Gastrocnemius medialis (tissue), 4 donors: ENCODE data around the gene MED10. TPM values are rescaled to one million over a fixed set of nuclear protein-coding genes. Genes with fewer than 3 reads are reported as not detected.

Experiments
- ATAC-seq, 2 donors: fragments of 150-250 bp; one replicate each; pipeline ENCODE4 v1.9.1; 2016
- DNase-seq, 2 donors: peaks; one replicate each; pipeline ENCODE4 v3.0.0-alpha.2; 2019
- H3K27ac ChIP-seq, 4 donors: fragments of 200-600 bp; sonication (generic); 1 replicate in 1 of 4; 2 replicates in 3 of 4; pipeline ENCODE4 v1.5.1; 2016 to 2018; ENCODE audit warnings: mild to moderate bottlenecking in 2 of 4, moderate library complexity in 1 of 4
- H3K27me3 ChIP-seq, 3 donors: fragments of 200-600 bp; sonication (generic) in 2 of 3; 1 replicate in 1 of 3; 2 replicates in 2 of 3; pipeline versions ENCODE4 v1.5.1 to v1.6.0; 2016 to 2019; ENCODE audit warnings: mild to moderate bottlenecking in 1 of 3, moderate library complexity in 1 of 3
- H3K36me3 ChIP-seq, 2 donors: fragments of 200-600 bp; sonication (generic) in 1 of 2; one replicate each; pipeline ENCODE4 v1.5.1; 2017 to 2018
- H3K4me1 ChIP-seq, 2 donors: fragments of 200-600 bp; sonication (generic) in 1 of 2; one replicate each; pipeline ENCODE4 v1.5.1; 2016 to 2017; ENCODE audit warnings: mild to moderate bottlenecking in 2 of 2
- H3K4me3 ChIP-seq, 4 donors: fragments of 200-600 bp; sonication (generic) in 3 of 4; 1 replicate in 1 of 4; 2 replicates in 3 of 4; pipeline ENCODE4 v1.5.1; 2016 to 2019; ENCODE audit warnings: mild to moderate bottlenecking in 2 of 4
- H3K9me3 ChIP-seq, 3 donors: fragments of 200-600 bp; sonication (generic) in 2 of 3; 1 replicate in 1 of 3; 2 replicates in 2 of 3; pipeline ENCODE4 v1.5.1; 2016 to 2019
- CTCF ChIP-seq, 5 experiments: fragments of 450-650 bp in 3 of 5; fragments of 200-600 bp in 2 of 5; sonication (generic) in 2 of 5; IDR thresholded peaks in 4 of 5; conservative IDR thresholded peaks in 1 of 5; 1 replicate in 4 of 5; 2 replicates in 1 of 5; pipeline ENCODE4 v1.5.1; 2016 to 2019; ENCODE audit warnings: antibody characterized with exemption in 5 of 5, mild to moderate bottlenecking in 3 of 5, moderate library complexity in 3 of 5
- POLR2A ChIP-seq, 2 donors: fragments of 450-650 bp; IDR thresholded peaks; one replicate each; pipeline ENCODE4 v1.6.1; 2017; ENCODE audit warnings: antibody characterized with exemption in 2 of 2, mild to moderate bottlenecking in 2 of 2, moderate library complexity in 2 of 2
- in situ Hi-C, 4 donors: fragments of 200-750 bp; cut with MboI; loops; one replicate each; pipeline versions ENCODE4 v1.15.0 to v1.8.0; 2017; ENCODE audit warnings: low sequenced_read_pairs in 4 of 4
- intact Hi-C: fragments of 100-400 bp; cut with DNase I; formaldehyde crosslinking; loops from one replicate; pipeline ENCODE4 v1.15.1; 2023; ENCODE audit warnings: low total_unique reads
- total RNA-seq, 4 donors: library from RNA; depleted of rRNA; stranded (reverse); fragments of >200 nt; gene quantifications; one replicate each; pipeline versions ENCODE4 v1.1.0 to v1.2.3, GENCODE V29; 2016

The MED10 gene
- total RNA-seq, 4 donors from 2014 or later, result 15.9 to 37.5 (median 32.2) TPM

DNA sequence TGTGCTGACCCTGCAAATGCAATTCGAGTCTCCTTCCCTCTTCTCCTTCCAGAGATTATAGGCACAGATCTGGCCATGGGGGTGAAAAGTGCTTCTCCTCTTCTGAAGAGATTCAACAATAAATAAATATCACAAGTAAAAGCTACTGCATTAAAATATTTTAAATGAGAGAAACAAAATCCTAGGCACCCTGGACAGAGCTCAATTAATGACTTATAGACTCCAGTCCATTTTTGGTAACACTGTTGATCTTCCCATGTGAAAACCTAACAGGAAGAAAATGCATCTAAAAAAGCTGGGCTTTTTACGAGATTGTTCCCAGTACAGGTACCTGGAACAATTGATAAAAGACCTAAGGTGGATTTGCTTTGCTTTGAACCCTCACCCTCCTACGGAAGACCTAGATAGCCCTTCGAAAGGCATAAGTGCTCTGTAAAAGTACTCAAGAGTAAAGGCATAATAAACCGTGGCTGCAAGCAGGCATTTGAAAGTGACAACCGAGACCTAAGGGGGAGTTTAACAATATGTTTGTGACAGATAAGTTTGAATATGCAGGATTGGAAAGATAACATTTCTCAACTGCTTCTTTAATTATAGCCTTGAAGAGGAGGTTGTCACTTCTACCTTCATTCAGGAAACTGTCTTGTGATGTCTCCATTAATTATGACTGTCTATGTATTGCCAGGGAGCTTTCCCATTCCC is 29.4 kb upstream of the MED10 start:
- no peaks in the 10 kb centered on the region for H3K4me1 ChIP-seq
- no peak overlapping the region for H3K4me3 ChIP-seq
- H3K27ac ChIP-seq, result no peak overlapping the region
- in situ Hi-C loops (no loop called here), intact Hi-C loops (no loop called here)
- H3K36me3 ChIP-seq, result no peaks in the 10 kb centered on the region
- TF ChIP-seq CTCF (IDR thresholded peaks at IDR 0.05 in 4 of 5, conservative IDR thresholded peaks at IDR 0.05 in 1 of 5), result no peak
- no peak for TF ChIP-seq POLR2A (IDR thresholded peaks at IDR 0.05)
- H3K9me3 ChIP-seq, result no peaks in the 10 kb centered on the region
- ATAC-seq (no peak), DNase-seq (no peak)
- no peaks in the 10 kb centered on the region for H3K27me3 ChIP-seq

GRCh38 chr5:6405591-6405990 is 27.2 kb upstream of the MED10 start:
- H3K4me1 ChIP-seq, result no peaks in the 10 kb centered on the region
- H3K9me3 ChIP-seq, result no peaks in the 10 kb centered on the region
- DNase-seq (no peak), ATAC-seq (no peak)
- in situ Hi-C loops, result no loop called here
- no peak overlapping the region for H3K4me3 ChIP-seq
- H3K27me3 ChIP-seq, result no peaks in the 10 kb centered on the region
- TF ChIP-seq CTCF (IDR thresholded peaks at IDR 0.05 in 4 of 5, conservative IDR thresholded peaks at IDR 0.05 in 1 of 5) (no peak), POLR2A (IDR thresholded peaks at IDR 0.05) (no peak)
- H3K27ac ChIP-seq, result no peak overlapping the region
- no peaks in the 10 kb centered on the region for H3K36me3 ChIP-seq
- intact Hi-C loops, result no loop called here

GRCh38 chr5:6404129-6404528 is 25.8 kb upstream of the MED10 start:
- no peak for DNase-seq
- no peak for TF ChIP-seq CTCF (IDR thresholded peaks at IDR 0.05 in 4 of 5, conservative IDR thresholded peaks at IDR 0.05 in 1 of 5)
- no peak for TF ChIP-seq POLR2A (IDR thresholded peaks at IDR 0.05)
- intact Hi-C loops, result no loop called here
- ATAC-seq, result no peak
- H3K27ac ChIP-seq, result no peak overlapping the region
- H3K4me3 ChIP-seq, result no peak overlapping the region
- no peaks in the 10 kb centered on the region for H3K27me3 ChIP-seq
- in situ Hi-C loops, result no loop called here
- no peaks in the 10 kb centered on the region for H3K4me1 ChIP-seq
- no peaks in the 10 kb centered on the region for H3K36me3 ChIP-seq
- H3K9me3 ChIP-seq, result no peaks in the 10 kb centered on the region

DNA sequence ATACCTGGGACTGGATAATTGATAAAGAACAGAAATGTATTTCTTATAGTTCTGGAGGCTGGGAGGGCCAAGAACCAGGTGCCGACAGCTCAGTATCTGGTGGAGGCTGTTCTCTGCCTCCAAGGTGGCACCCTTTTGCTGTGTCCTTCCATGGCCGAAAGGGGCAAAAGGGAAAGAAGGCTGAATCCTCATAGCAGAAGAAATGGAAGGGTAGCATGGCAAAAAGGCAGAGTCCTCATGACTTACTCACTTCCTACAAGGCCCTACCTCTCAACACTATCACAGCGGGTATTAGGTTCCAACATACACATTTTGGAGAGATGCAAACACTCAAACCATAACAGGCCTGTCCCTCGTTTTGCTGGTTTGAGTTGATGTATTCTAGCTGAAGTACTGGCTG is 25.1 kb upstream of the MED10 start:
- in situ Hi-C loops (no loop called here), intact Hi-C loops (no loop called here)
- Histone ChIP-seq H3K4me3 (no peak overlapping the region), H3K27ac (no peak overlapping the region), H3K9me3 (no peaks in the 10 kb centered on the region), H3K27me3 (no peaks in the 10 kb centered on the region), H3K36me3 (no peaks in the 10 kb centered on the region), H3K4me1 (no peaks in the 10 kb centered on the region)
- ATAC-seq, result no peak
- DNase-seq, result no peak
- TF ChIP-seq CTCF (IDR thresholded peaks at IDR 0.05 in 4 of 5, conservative IDR thresholded peaks at IDR 0.05 in 1 of 5), result no peak
- no peak for TF ChIP-seq POLR2A (IDR thresholded peaks at IDR 0.05)

GRCh38 chr5:6402939-6403338 is 24.6 kb upstream of the MED10 start:
- no peak overlapping the region for H3K4me3 ChIP-seq
- TF ChIP-seq POLR2A (IDR thresholded peaks at IDR 0.05) (no peak), CTCF (IDR thresholded peaks at IDR 0.05 in 4 of 5, conservative IDR thresholded peaks at IDR 0.05 in 1 of 5) (no peak)
- no peaks in the 10 kb centered on the region for H3K27me3 ChIP-seq
- no peaks in the 10 kb centered on the region for H3K4me1 ChIP-seq
- ATAC-seq, result no peak
- no peaks in the 10 kb centered on the region for H3K9me3 ChIP-seq
- no peaks in the 10 kb centered on the region for H3K36me3 ChIP-seq
- in situ Hi-C loops (no loop called here), intact Hi-C loops (no loop called here)
- H3K27ac ChIP-seq, result no peak overlapping the region
- no peak for DNase-seq
